Measurements from ENCODE around the gene ZNF70.

ZNF70 gene

GRCh38 chr22:23750714-23751440 lies at the start of gene ZNF70:
TSS of gene ZNF70 (minus strand) at chr22:23751112. CDS start at chr22:23745140, 5,972 bp downstream.
- DNase-seq, result peak; percentile 58 to 76

GRCh38 chr22:23796461-23796860 lies 45.5 kb upstream of the ZNF70 start:
- no peak for DNase-seq

- no peak for DNase-seq
These were observed 42.4 kb upstream of the ZNF70 start for GRCh38 chr22:23793326-23793725.

- DNase-seq, result no peak
These were observed 41.1 kb upstream of the ZNF70 start for GRCh38 chr22:23791738-23792645.

- DNase-seq, result no peak
These were observed 40.2 kb upstream of the ZNF70 start for GRCh38 chr22:23790819-23791737.

- DNase-seq, result peak in 1 of 2 donors; percentile 10
These were observed 38.7 kb upstream of the ZNF70 start for GRCh38 chr22:23789638-23790037.

- no peak for DNase-seq
These were observed 38.2 kb upstream of the ZNF70 start for GRCh38 chr22:23789121-23789520.

- DNase-seq, result no peak
These were observed 37.0 kb upstream of the ZNF70 start for GRCh38 chr22:23787910-23788309.

- no peak for DNase-seq
These were observed 36.6 kb upstream of the ZNF70 start for GRCh38 chr22:23787600-23787896.

GRCh38 chr22:23786752-23787599 lies 36.1 kb upstream of the ZNF70 start, which contains the start of gene SMARCB1:
TSS of gene SMARCB1 (plus strand) at chr22:23786966. CDS start at chr22:23787170, 204 bp downstream.
- DNase-seq, result peak; percentile 67 to 76

- no peak for DNase-seq
These were observed 35.4 kb upstream of the ZNF70 start for GRCh38 chr22:23786261-23786710.

- DNase-seq, result no peak
These were observed 33.4 kb upstream of the ZNF70 start for GRCh38 chr22:23784215-23784732.

- DNase-seq, result no peak
These were observed 32.6 kb upstream of the ZNF70 start for GRCh38 chr22:23783265-23784150.

- no peak for DNase-seq
These were observed 31.8 kb upstream of the ZNF70 start for GRCh38 chr22:23782703-23783102.

GRCh38 chr22:23782252-23782651 lies 31.3 kb upstream of the ZNF70 start:
- no peak for DNase-seq

- DNase-seq, result no peak
These were observed 30.7 kb upstream of the ZNF70 start for GRCh38 chr22:23781511-23782183.

GRCh38 chr22:23781065-23781464 lies 30.2 kb upstream of the ZNF70 start:
- peak; percentile 81 to 86 for DNase-seq

GRCh38 chr22:23780146-23780748 lies 29.3 kb upstream of the ZNF70 start:
- no peak for DNase-seq

GRCh38 chr22:23779731-23780130 lies 28.8 kb upstream of the ZNF70 start:
- DNase-seq, result no peak
